HepG2 (cell line): Measurements from ENCODE around the gene BRD8. TPM values are rescaled to one million over a fixed set of nuclear protein-coding genes. Genes with fewer than 3 reads are reported as not detected.

Experiments used
- ATAC-seq: fragments of 200-7000 bp; cut with Tn5 transposase; 3 replicates; pipeline ENCODE4 v1.9.1; 2020; ENCODE audit warnings: mild to moderate bottlenecking, moderate library complexity
- BruUV-seq: library from RNA; stranded (reverse); fragments of 400-500 nt; replicated peaks from 2 replicates; lab custom pipeline; 2021; lab: Mats Ljungman, UMichigan
- CTCF ChIA-PET: fragments of 300-600 bp; formaldehyde crosslinking; extraction: SDS; loops from one replicate; lab custom pipeline; 2021; ENCODE audit warnings: low total read pairs, inconsistent platforms, low intra/inter-chr PET ratio; lab: Yijun Ruan, JAX
- POLR2A ChIA-PET: fragments of 350-600 bp; sonication (Branson Sonifier 250); formaldehyde crosslinking; loops from one replicate; lab custom pipeline; 2020; ENCODE audit warnings: antibody characterized with exemption, inconsistent platforms; lab: Yijun Ruan, JAX
- DNase-seq: peaks from one replicate; pipeline ENCODE4 v3.0.0-alpha.2; 2015; ENCODE audit warnings: low spot score
- FAIRE-seq: peaks from 3 replicates; lab custom pipeline; 2011; peaks lifted over from hg19 to GRCh38; lab: Jason Lieb, UNC
- H2AFZ ChIP-seq: one replicate; pipeline ENCODE4 v1.6.1; 2011; ENCODE audit warnings: low read length, inconsistent platforms
- H3K27ac ChIP-seq: fragments of 300-600 bp; 3 replicates; pipeline ENCODE4 v1.8.0; 2011; ENCODE audit warnings: mixed run types, mild to moderate bottlenecking, mixed read lengths, low read length, inconsistent platforms; ENCODE audit not compliant: insufficient read depth; ENCODE audit errors: extremely low read length
- H3K27me3 ChIP-seq, 2 experiments: fragments of 200-600 bp in 1 of 2; 2 replicates in 1 of 2; 3 replicates in 1 of 2; pipeline versions ENCODE4 v1.6.0 to v1.8.0; 2011; ENCODE audit warnings: low read length in 2 of 2, mild to moderate bottlenecking in 2 of 2, moderate library complexity in 2 of 2, inconsistent platforms in 1 of 2; ENCODE audit not compliant: insufficient read depth in 2 of 2, control insufficient read depth in 1 of 2
- H3K36me3 ChIP-seq, 2 experiments: fragments of 200-600 bp in 1 of 2; replicated peaks in 1 of 2; 2 replicates in 1 of 2; 3 replicates in 1 of 2; pipeline versions ENCODE4 v1.5.1 to v1.8.0; 2011; ENCODE audit warnings: low read length in 2 of 2, inconsistent platforms in 1 of 2; ENCODE audit not compliant: insufficient read depth in 2 of 2, control insufficient read depth in 1 of 2
- H3K4me1 ChIP-seq: 2 replicates; pipeline ENCODE4 v1.5.1; 2012; ENCODE audit warnings: low read length, inconsistent platforms; ENCODE audit not compliant: insufficient read depth
- H3K4me2 ChIP-seq: 2 replicates; pipeline ENCODE4 v1.6.0; 2011; ENCODE audit warnings: low read depth, low read length, inconsistent platforms
- H3K4me3 ChIP-seq, 3 experiments: fragments of 200-600 bp in 1 of 3; sonication (generic), shearing (Covaris generic) in 1 of 3; replicated peaks in 1 of 3; 2 replicates each; pipeline ENCODE4 v1.5.1; 2011 to 2016; ENCODE audit warnings: low read length in 3 of 3, inconsistent platforms in 2 of 3, low read depth in 2 of 3, mild to moderate bottlenecking in 2 of 3, control low read depth in 1 of 3, mixed read lengths in 1 of 3; ENCODE audit not compliant: insufficient read depth in 1 of 3
- H3K79me2 ChIP-seq: one replicate; pipeline ENCODE4 v1.6.1; 2011; ENCODE audit warnings: low read length, inconsistent platforms; ENCODE audit not compliant: insufficient read depth
- H3K9ac ChIP-seq: 2 replicates; pipeline ENCODE4 v1.6.0; 2011; ENCODE audit warnings: mild to moderate bottlenecking, low read depth, low read length, inconsistent platforms; ENCODE audit not compliant: insufficient read depth
- H3K9me3 ChIP-seq: 2 replicates; pipeline ENCODE4 v1.5.1; 2012; ENCODE audit warnings: mild to moderate bottlenecking, low read length
- H4K20me1 ChIP-seq: 2 replicates; pipeline ENCODE4 v1.6.0; 2011; ENCODE audit warnings: inconsistent platforms, mild to moderate bottlenecking, low read length, moderate library complexity; ENCODE audit not compliant: insufficient read depth
- BCLAF1 ChIP-seq: fragments of 450-650 bp; IDR thresholded peaks from 2 replicates; pipeline ENCODE4 v1.6.1; 2017; ENCODE audit warnings: mild to moderate bottlenecking
- CHD4 ChIP-seq: fragments of 200-600 bp; sonication (generic); IDR thresholded peaks from 2 replicates; pipeline ENCODE4 v1.7.0; 2017; ENCODE audit warnings: mild to moderate bottlenecking, low read length, borderline replicate concordance
- HMGXB4 ChIP-seq, 2 experiments: sonication (generic) in 1 of 2; formaldehyde crosslinking in 1 of 2; IDR thresholded peaks; 2 replicates each; pipeline versions ENCODE4 v1.4.0 to v1.6.1; 2018 to 2020; ENCODE audit warnings: missing genetic modification reagents in 2 of 2, borderline replicate concordance in 1 of 2, low read depth in 1 of 2, mild to moderate bottlenecking in 1 of 2, missing biosample characterization in 1 of 2
- KLF12 ChIP-seq: sonication (generic); formaldehyde crosslinking; IDR thresholded peaks from 2 replicates; pipeline ENCODE4 v1.4.0; 2020; ENCODE audit warnings: missing genetic modification reagents, borderline replicate concordance
- NCOA1 ChIP-seq: sonication (generic); formaldehyde crosslinking; IDR thresholded peaks from 2 replicates; pipeline ENCODE4 v1.9.0; 2021; ENCODE audit warnings: missing genetic modification reagents
- NR0B2 ChIP-seq: sonication (generic); formaldehyde crosslinking; IDR thresholded peaks from 2 replicates; pipeline ENCODE4 v1.4.0; 2020; ENCODE audit warnings: mild to moderate bottlenecking, missing genetic modification reagents
- RFXAP ChIP-seq: sonication (generic); formaldehyde crosslinking; IDR thresholded peaks from 2 replicates; pipeline ENCODE4 v1.4.0; 2020; ENCODE audit warnings: missing genetic modification reagents, borderline replicate concordance
- SOX13 ChIP-seq, 3 experiments: fragments of 450-650 bp in 1 of 3; sonication (generic) in 1 of 3; formaldehyde crosslinking in 1 of 3; IDR thresholded peaks in 2 of 3; conservative IDR thresholded peaks in 1 of 3; 2 replicates each; pipeline versions ENCODE4 v1.5.0 to v1.6.1; 2016 to 2020; ENCODE audit warnings: antibody characterized with exemption in 1 of 3, mild to moderate bottlenecking in 1 of 3, missing compliant biosample characterization in 1 of 3, missing genetic modification reagents in 1 of 3, moderate library complexity in 1 of 3
- TMF1 ChIP-seq: sonication (generic); formaldehyde crosslinking; IDR thresholded peaks from 2 replicates; pipeline ENCODE4 v1.8.1; 2022; ENCODE audit warnings: low read depth, missing genetic modification reagents
- TOE1 ChIP-seq: sonication (generic); formaldehyde crosslinking; IDR thresholded peaks from 2 replicates; pipeline ENCODE4 v1.4.0; 2020; ENCODE audit warnings: mild to moderate bottlenecking, missing genetic modification reagents
- ZNF205 ChIP-seq: IDR thresholded peaks from 2 replicates; pipeline ENCODE4 v1.6.1; 2018; ENCODE audit warnings: missing biosample characterization, missing genetic modification reagents
- ZNF33B ChIP-seq: sonication (generic); formaldehyde crosslinking; IDR thresholded peaks from 2 replicates; pipeline ENCODE4 v1.5.1; 2020; ENCODE audit warnings: mild to moderate bottlenecking, missing genetic modification reagents
- ZNF451 ChIP-seq: sonication (generic); formaldehyde crosslinking; IDR thresholded peaks from 2 replicates; pipeline ENCODE4 v1.5.0; 2020; ENCODE audit warnings: mild to moderate bottlenecking, missing genetic modification reagents
- ZNF629 ChIP-seq: sonication (generic); formaldehyde crosslinking; conservative IDR thresholded peaks from 2 replicates; pipeline ENCODE4 v1.5.0; 2020; ENCODE audit warnings: missing genetic modification reagents
- WGBS: methylation state at CpG from one replicate; pipeline ENCODE4 v1.1.6; 2017; ENCODE audit warnings: low lambda C conversion rate; 5-methylcytosine and 5-hydroxymethylcytosine counted together
- in situ Hi-C: cut with HindIII; loops from 2 replicates; pipeline ENCODE4 v1.10.0; 2017; ENCODE audit warnings: low pct_unique_long_range_greater_than_20kb; ENCODE audit not compliant: extremely low pct_ligation_motif_present
- intact Hi-C: fragments of 100-400 bp; cut with micrococcal nuclease; formaldehyde crosslinking; loops from one replicate; pipeline ENCODE4 v1.10.0; 2022; ENCODE audit not compliant: unreplicated experiment
- polyA plus RNA-seq, 8 experiments: library from polyadenylated mRNA; depleted of rRNA in 3 of 8; stranded (reverse) in 7 of 8; unstranded in 1 of 8; fragments of >200 nt; fragmentation: Illumina TruSeq in 4 of 8; extraction: Trizol in 4 of 8; gene quantifications; 2 replicates each; pipeline versions ENCODE4 v1.2.1 to v1.2.3, GENCODE V29; 2011 to 2016; ENCODE audit warnings: low read depth in 4 of 8, missing spikeins in 1 of 8, mixed read lengths in 1 of 8; ENCODE audit not compliant: insufficient read depth in 1 of 8
- total RNA-seq, 5 experiments: library from RNA; depleted of rRNA; stranded (reverse); fragments of >200 nt; fragmentation: Illumina TruSeq; extraction: Trizol; gene quantifications; 2 replicates each; pipeline ENCODE4 v1.2.3, GENCODE V29; 2016; ENCODE audit warnings: low read depth in 1 of 5

Gene BRD8
- total and polyA plus RNA-seq, 2 of the 13 experiments (the other 11 are each of a cell fraction or from before 2014, with no cell fraction given): 62.5 to 71.1 TPM

DNA sequence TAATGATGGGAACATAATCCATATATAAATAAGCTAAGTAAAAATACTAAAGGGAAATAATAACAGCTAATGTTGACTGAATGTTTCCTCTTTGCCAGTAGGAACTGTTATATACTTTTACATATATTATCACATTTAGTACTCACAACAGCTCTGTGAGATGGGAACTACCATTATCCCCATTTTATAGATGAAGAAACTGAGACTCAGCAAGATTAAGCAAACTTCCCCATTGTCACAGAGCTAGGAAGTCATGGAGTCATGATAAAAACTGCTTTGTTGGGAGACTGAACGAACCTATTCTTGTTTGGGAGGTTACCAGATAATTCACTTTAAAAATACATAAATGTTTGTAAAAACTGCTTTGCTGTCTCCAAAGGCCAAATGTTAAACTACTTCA, 71.2 kb downstream of the BRD8 start:
- Histone ChIP-seq H3K4me3 (no peak overlapping the region), H2AFZ (no peak overlapping the region), H4K20me1 (no peaks in the 10 kb centered on the region), H3K79me2 (no peaks in the 10 kb centered on the region), H3K27me3 (no peaks in the 10 kb centered on the region), H3K27ac (peak overlapping the region; percentile 56), H3K36me3 (no peaks in the 10 kb centered on the region), H3K4me1 (peaks cover 24% of the 10 kb centered on the region), H3K4me2 (peak overlapping the region; percentile 64), H3K9ac (no peak overlapping the region), H3K9me3 (no peaks in the 10 kb centered on the region)
- intact Hi-C loops (no loop called here), in situ Hi-C loops (no loop called here)
- DNase-seq (no peak), ATAC-seq (no peak), FAIRE-seq (no peak)
- TF ChIP-seq NR0B2 (no peak), KLF12 (CRISPR knock-in tag) (no peak), ZNF629 (peak; percentile 95), CHD4 (peak; percentile 47; the same call in 1 of the 2 replicates), TOE1 (CRISPR knock-in tag) (no peak)
- ChIA-PET POLR2A (no interaction called here), CTCF (no interaction called here)
- 62% methylated on average over 1 of the region's 1 CpG for WGBS
- no TSS peak for BruUV-seq

GRCh38 chr5:138105709-138106108, 72.7 kb downstream of the BRD8 start:
- Histone ChIP-seq H3K9ac (no peak overlapping the region), H3K4me3 (no peak overlapping the region), H3K4me2 (no peak overlapping the region), H3K79me2 (no peaks in the 10 kb centered on the region), H3K36me3 (no peaks in the 10 kb centered on the region), H3K4me1 (peaks cover 25% of the 10 kb centered on the region), H3K9me3 (no peaks in the 10 kb centered on the region), H2AFZ (no peak overlapping the region), H3K27ac (no peak overlapping the region), H4K20me1 (no peaks in the 10 kb centered on the region), H3K27me3 (no peaks in the 10 kb centered on the region)
- DNase-seq (no peak), ATAC-seq (no peak), FAIRE-seq (no peak)
- BruUV-seq: no TSS peak
- POLR2A ChIA-PET: no interaction called here
- intact Hi-C loops (no loop called here), in situ Hi-C loops (no loop called here)
- CTCF ChIA-PET: no interaction called here
- WGBS: 92% methylated on average over 6 of the region's 6 CpGs
- TF ChIP-seq BCLAF1: no peak
- TF ChIP-seq NCOA1 (CRISPR knock-in tag): no peak
- no peak for TF ChIP-seq TMF1
- no peak for TF ChIP-seq ZNF205
- TF ChIP-seq ZNF451 (CRISPR knock-in tag): no peak
- TF ChIP-seq RFXAP (CRISPR knock-in tag): no peak
- no peak for TF ChIP-seq SOX13 (IDR thresholded peaks at IDR 0.05)
- TF ChIP-seq SOX13 (CRISPR knock-in tag; conservative IDR thresholded peaks at IDR 0.05 in 1 of 2, IDR thresholded peaks at IDR 0.05 in 1 of 2): no peak
- no peak for TF ChIP-seq HMGXB4 (CRISPR knock-in tag; IDR thresholded peaks at IDR 0.05; ENCODE audit: borderline replicate concordance in 1 of 2, low read depth in 1 of 2)
- no peak for TF ChIP-seq ZNF33B (CRISPR knock-in tag)
